Uterus (tissue), 4 donors: ENCODE data around the gene WDR81. TPM values are rescaled to one million over a fixed set of nuclear protein-coding genes. Genes with fewer than 3 reads are reported as not detected.

Experiments used
- DNase-seq, 2 donors: peaks; one replicate each; pipeline ENCODE4 v3.0.0-alpha.2; 2019 to 2020
- H3K27ac ChIP-seq, 2 donors: fragments of 200-600 bp; sonication (generic); 1 replicate in 1 of 2; 2 replicates in 1 of 2; pipeline ENCODE4 v1.5.1; 2016 to 2018
- H3K27me3 ChIP-seq, 2 donors: fragments of 200-600 bp; sonication (generic); one replicate each; pipeline ENCODE4 v1.5.1; 2018 to 2019; ENCODE audit warnings: control low read depth in 1 of 2
- H3K36me3 ChIP-seq, 2 donors: fragments of 200-600 bp; sonication (generic); one replicate each; pipeline ENCODE4 v1.5.1; 2019; ENCODE audit warnings: control low read depth in 1 of 2
- H3K4me1 ChIP-seq, 2 donors: fragments of 200-600 bp; sonication (generic); one replicate each; pipeline ENCODE4 v1.5.1; 2018 to 2019; ENCODE audit warnings: control low read depth in 1 of 2
- H3K4me3 ChIP-seq, 2 donors: fragments of 200-600 bp; sonication (generic); 1 replicate in 1 of 2; 2 replicates in 1 of 2; pipeline ENCODE4 v1.5.1; 2018 to 2019; ENCODE audit warnings: mild to moderate bottlenecking in 1 of 2
- H3K9me3 ChIP-seq, 2 donors: fragments of 200-600 bp; sonication (generic); one replicate each; pipeline ENCODE4 v1.5.1; 2019; ENCODE audit warnings: control low read depth in 1 of 2
- POLR2A ChIP-seq, 2 donors: fragments of 450-650 bp; IDR thresholded peaks; one replicate each; pipeline ENCODE4 v1.6.1; 2016; ENCODE audit warnings: antibody characterized with exemption in 2 of 2, mild to moderate bottlenecking in 1 of 2, moderate library complexity in 1 of 2
- intact Hi-C: fragments of 100-400 bp; cut with DNase I; formaldehyde crosslinking; loops from one replicate; pipeline ENCODE4 v1.15.1; 2023; ENCODE audit warnings: low total_unique reads
- total RNA-seq, 4 donors: library from RNA; depleted of rRNA in 3 of 4; stranded (reverse); fragments of >200 nt in 3 of 4; gene quantifications; one replicate each; pipeline versions ENCODE4 v1.1.0 to v1.2.4, GENCODE V29; 2014 to 2023
- TF ChIP-seq, protein P1 (sequence below), 4 experiments: fragments of 200-600 bp in 2 of 4; fragments of 450-650 bp in 2 of 4; sonication (generic) in 2 of 4; IDR thresholded peaks; one replicate each; pipeline ENCODE4 v1.5.1; 2016 to 2019; ENCODE audit warnings: antibody characterized with exemption in 4 of 4, mild to moderate bottlenecking in 2 of 4, moderate library complexity in 1 of 4
- donor health status: DM: yes; HTN: yes; CAD: no.

Gene WDR81
- total RNA-seq, 4 donors from 2014 or later = 23.6 to 40.7 (median 29.9) TPM

DNA sequence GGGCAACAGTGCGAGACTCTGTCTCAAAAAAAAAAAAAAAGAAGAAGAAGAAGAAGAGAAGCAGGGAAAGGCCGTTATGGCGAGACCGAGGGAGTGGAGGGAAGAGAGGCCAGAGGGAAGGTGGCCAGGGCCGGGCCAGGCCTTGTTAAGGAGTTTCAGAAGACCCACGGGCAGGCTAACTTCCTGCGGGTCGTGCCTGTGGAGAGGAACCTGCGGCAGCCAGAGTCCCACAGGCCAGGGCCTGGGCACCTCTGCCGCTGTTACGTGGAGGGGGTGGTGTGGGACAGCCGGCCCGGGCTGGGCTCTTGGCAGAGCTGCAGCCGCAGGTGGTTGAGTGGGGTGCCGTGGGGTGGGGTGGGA is 5.4 kb downstream of the WDR81 start:
- no peak overlapping the region for H3K4me3 ChIP-seq
- H3K9me3 ChIP-seq = no peaks in the 10 kb centered on the region
- peaks cover 5 to 7% of the 10 kb centered on the region in 2 donors for H3K4me1 ChIP-seq
- no peaks in the 10 kb centered on the region for H3K36me3 ChIP-seq
- no peaks in the 10 kb centered on the region for H3K27me3 ChIP-seq
- no peak for DNase-seq
- TF ChIP-seq POLR2A (IDR thresholded peaks at IDR 0.05) = no peak
- TF ChIP-seq, protein P1, sequence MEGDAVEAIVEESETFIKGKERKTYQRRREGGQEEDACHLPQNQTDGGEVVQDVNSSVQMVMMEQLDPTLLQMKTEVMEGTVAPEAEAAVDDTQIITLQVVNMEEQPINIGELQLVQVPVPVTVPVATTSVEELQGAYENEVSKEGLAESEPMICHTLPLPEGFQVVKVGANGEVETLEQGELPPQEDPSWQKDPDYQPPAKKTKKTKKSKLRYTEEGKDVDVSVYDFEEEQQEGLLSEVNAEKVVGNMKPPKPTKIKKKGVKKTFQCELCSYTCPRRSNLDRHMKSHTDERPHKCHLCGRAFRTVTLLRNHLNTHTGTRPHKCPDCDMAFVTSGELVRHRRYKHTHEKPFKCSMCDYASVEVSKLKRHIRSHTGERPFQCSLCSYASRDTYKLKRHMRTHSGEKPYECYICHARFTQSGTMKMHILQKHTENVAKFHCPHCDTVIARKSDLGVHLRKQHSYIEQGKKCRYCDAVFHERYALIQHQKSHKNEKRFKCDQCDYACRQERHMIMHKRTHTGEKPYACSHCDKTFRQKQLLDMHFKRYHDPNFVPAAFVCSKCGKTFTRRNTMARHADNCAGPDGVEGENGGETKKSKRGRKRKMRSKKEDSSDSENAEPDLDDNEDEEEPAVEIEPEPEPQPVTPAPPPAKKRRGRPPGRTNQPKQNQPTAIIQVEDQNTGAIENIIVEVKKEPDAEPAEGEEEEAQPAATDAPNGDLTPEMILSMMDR (IDR thresholded peaks at IDR 0.05) = no peak
- H3K27ac ChIP-seq = peak overlapping the region; percentile 97 to 98
- intact Hi-C loops = no loop called here

DNA sequence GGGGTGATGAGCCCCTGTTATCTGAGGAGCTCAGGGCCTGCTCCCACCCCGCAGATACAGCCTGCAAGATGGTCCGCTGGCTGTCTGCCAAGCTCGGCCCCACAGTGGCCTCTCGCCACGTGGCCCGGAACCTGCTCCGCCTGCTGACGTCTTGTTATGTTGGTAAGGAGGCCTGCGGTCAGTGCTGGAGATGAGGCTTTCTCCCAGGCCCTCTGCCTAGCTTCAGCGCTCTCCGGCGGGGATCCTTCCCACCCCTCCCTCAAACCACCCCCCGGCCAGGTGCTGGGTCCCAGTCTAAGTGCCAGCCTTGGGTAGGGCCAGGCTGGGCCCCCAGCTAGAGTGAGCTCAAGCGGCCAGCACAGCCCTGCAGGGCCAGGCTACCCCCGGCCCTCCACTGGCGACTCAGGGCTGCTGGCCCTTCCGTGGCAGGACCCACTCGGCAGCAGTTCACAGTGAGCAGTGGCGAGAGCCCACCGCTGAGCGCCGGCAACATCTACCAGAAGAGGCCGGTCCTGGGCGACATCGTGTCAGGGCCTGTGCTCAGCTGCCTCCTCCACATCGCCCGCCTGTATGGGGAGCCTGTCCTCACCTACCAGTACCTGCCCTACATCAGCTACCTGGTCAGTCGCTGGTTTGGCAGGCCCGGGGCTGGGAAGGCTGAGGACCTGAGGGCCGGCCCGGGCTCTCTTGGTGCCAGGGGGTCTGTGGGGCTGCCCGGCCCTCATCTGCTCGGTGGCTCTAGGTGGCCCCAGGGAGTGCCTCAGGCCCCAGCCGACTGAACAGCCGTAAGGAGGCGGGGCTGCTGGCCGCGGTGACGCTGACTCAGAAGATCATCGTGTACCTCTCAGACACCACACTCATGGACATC is 6.1 kb downstream of the WDR81 start:
- intact Hi-C loops = no loop called here
- peak; percentile 95 for DNase-seq
- Histone ChIP-seq H3K9me3 (no peaks in the 10 kb centered on the region), H3K4me3 (peak overlapping the region; percentile 19 to 20), H3K27me3 (no peaks in the 10 kb centered on the region), H3K36me3 (no peaks in the 10 kb centered on the region), H3K4me1 (peaks cover 2 to 4% of the 10 kb centered on the region in 2 donors), H3K27ac (peak overlapping the region; percentile 97 to 98)
- TF ChIP-seq, protein P1 (IDR thresholded peaks at IDR 0.05) = peak in 1 of 4 experiments; percentile 6
- peak; percentile 47 to 81 for TF ChIP-seq POLR2A (IDR thresholded peaks at IDR 0.05)

DNA sequence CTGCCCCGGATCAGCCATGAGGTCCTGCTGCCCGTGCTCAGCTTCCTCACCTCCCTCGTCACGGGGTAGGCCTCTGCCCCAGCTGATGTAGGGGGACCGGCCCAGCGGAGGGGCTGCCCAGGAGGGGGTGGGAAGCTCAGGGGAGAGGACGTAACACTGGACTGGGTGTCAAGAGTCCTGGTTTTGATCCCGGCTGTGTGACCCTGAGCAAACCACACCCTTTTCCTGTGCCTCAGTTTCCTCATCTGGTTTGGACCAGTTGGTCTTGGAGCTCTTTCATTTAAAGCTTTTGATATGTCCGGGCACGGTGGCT is 6.6 kb downstream of the WDR81 start:
- H3K4me3 ChIP-seq = peak overlapping the region in 1 of 2 donors; percentile 20

DNA sequence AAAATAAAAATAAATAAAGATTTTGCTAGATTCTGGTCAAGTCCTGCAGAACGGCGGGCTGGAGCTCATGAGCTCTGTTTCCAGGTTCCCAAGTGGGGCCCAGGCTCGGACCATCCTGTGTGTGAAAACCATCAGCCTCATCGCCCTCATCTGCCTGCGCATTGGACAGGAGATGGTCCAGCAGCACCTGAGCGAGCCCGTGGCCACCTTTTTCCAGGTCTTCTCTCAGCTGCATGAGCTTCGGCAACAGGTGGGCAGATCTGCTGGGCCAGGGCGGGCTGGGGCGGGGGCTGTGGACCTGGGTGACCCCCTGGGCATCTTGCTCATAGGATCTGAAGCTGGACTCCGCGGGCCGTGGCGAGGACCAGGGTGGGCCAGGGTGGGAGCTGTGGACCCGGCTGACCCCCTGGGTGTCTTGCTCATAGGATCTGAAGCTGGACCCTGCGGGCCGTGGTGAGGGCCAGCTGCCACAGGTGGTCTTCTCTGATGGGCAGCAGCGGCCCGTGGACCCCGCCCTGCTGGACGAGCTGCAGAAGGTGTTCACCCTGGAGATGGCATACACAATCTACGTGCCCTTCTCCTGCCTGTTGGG is 7.8 kb downstream of the WDR81 start:
- Histone ChIP-seq H3K27me3 (no peaks in the 10 kb centered on the region), H3K27ac (peak overlapping the region; percentile 33 to 97), H3K4me3 (no peak overlapping the region), H3K9me3 (no peaks in the 10 kb centered on the region), H3K4me1 (peaks cover 11 to 13% of the 10 kb centered on the region in 2 donors), H3K36me3 (no peaks in the 10 kb centered on the region)
- intact Hi-C loops = no loop called here
- TF ChIP-seq, protein P1 (IDR thresholded peaks at IDR 0.05) = no peak
- no peak for TF ChIP-seq POLR2A (IDR thresholded peaks at IDR 0.05)
- DNase-seq = peak in 1 of 2 donors; percentile 26

More for the DNA sequence above, 6.6 kb downstream of the WDR81 start:
- H3K4me1 ChIP-seq = peaks cover 4 to 8% of the 10 kb centered on the region in 2 donors
- no peaks in the 10 kb centered on the region for H3K36me3 ChIP-seq
- TF ChIP-seq, protein P1 (IDR thresholded peaks at IDR 0.05) = no peak
- TF ChIP-seq POLR2A (IDR thresholded peaks at IDR 0.05) = peak in 1 of 2 donors; percentile 35
- intact Hi-C loops = no loop called here
- H3K27me3 ChIP-seq = no peaks in the 10 kb centered on the region
- H3K9me3 ChIP-seq = no peaks in the 10 kb centered on the region
- no peak for DNase-seq
- peak overlapping the region; percentile 97 to 98 for H3K27ac ChIP-seq

DNA sequence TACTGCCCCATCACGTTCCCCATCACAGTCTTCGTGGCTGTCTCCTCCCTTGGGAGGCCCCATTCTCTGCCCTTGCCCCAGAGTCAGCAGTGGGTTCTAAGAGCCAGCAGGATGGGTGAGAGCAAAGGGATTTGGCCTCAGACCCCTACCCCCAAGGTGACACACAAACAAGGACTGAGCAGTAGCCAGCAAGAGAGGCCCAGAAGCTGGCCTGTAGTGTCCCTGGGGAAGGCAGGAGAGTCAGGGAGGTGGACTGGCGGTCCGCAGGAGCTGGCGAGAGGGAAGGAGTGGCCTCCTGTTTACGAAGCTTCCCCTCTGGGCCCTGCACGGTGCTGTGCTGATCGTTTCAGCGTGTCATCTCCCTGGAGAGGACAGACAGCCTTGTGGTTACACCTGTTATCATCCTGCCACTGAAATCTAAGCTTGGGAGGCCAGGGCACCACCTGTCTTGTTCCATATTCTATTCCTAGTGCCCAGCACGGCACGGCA is 8.4 kb downstream of the WDR81 start:
- TF ChIP-seq, protein P1 (IDR thresholded peaks at IDR 0.05) = no peak
- no peak for TF ChIP-seq POLR2A (IDR thresholded peaks at IDR 0.05)
- Histone ChIP-seq H3K36me3 (no peaks in the 10 kb centered on the region), H3K27ac (peak overlapping the region; percentile 33 to 97), H3K4me1 (peaks cover 13% of the 10 kb centered on the region in 2 donors), H3K9me3 (no peaks in the 10 kb centered on the region), H3K27me3 (no peaks in the 10 kb centered on the region), H3K4me3 (no peak overlapping the region)
- DNase-seq = no peak
- intact Hi-C loops = no loop called here
